GM12878 (cell line): Measurements from ENCODE around the gene PSMB4. TPM values are rescaled to one million over a fixed set of nuclear protein-coding genes. Genes with fewer than 3 reads are reported as not detected.

Experiments
- ATAC-seq: fragments of 200-7000 bp; cut with Tn5 transposase; 3 replicates; pipeline ENCODE4 v1.9.1; 2020; ENCODE audit warnings: mild to moderate bottlenecking, moderate library complexity
- BruUV-seq: library from RNA; stranded (reverse); fragments of 400-500 nt; replicated peaks from 2 replicates; lab custom pipeline; 2021; lab: Mats Ljungman, UMichigan
- CTCF ChIA-PET: fragments of 300-600 bp; sonication (Branson Sonifier 250); formaldehyde crosslinking; extraction: SDS; loops from one replicate; lab custom pipeline; 2021; ENCODE audit warnings: inconsistent platforms; lab: Yijun Ruan, JAX
- POLR2A ChIA-PET: fragments of 350-600 bp; formaldehyde crosslinking; extraction: SDS; loops from one replicate; lab custom pipeline; 2021; ENCODE audit warnings: inconsistent platforms; lab: Charles Lee
- RAD21 ChIA-PET: fragments of 300-600 bp; sonication (Branson Sonifier 250); formaldehyde crosslinking; loops from one replicate; lab custom pipeline; 2023; ENCODE audit warnings: antibody characterized with exemption; ENCODE audit not compliant: unreplicated experiment; lab: Charles Lee
- SMC1A ChIA-PET: fragments of 300-600 bp; sonication (Branson Sonifier 250); formaldehyde crosslinking; loops from one replicate; lab custom pipeline; 2023; ENCODE audit not compliant: unreplicated experiment, uncharacterized antibody; lab: Charles Lee
- DNase-seq: peaks from one replicate; pipeline ENCODE4 v3.0.0-alpha.2; 2011; ENCODE audit warnings: low read depth, low spot score
- FAIRE-seq: peaks from 3 replicates; lab custom pipeline; 2011; peaks lifted over from hg19 to GRCh38; lab: Jason Lieb, UNC
- H2AFZ ChIP-seq: 2 replicates; pipeline ENCODE4 v1.6.0; 2011; ENCODE audit warnings: low read depth, low read length, control low read depth; ENCODE audit not compliant: control insufficient read depth
- H3K27ac ChIP-seq: 2 replicates; pipeline ENCODE4 v1.5.1; 2011; ENCODE audit warnings: control low read depth; ENCODE audit not compliant: control insufficient read depth, insufficient read depth
- H3K27me3 ChIP-seq, 2 experiments: replicated peaks in 1 of 2; 2 replicates each; pipeline versions ENCODE4 v1.6.0 to v1.6.1; 2011; ENCODE audit warnings: low read length in 1 of 2; ENCODE audit not compliant: control insufficient read depth in 2 of 2, insufficient read depth in 2 of 2
- H3K36me3 ChIP-seq, 2 experiments: 2 replicates each; pipeline ENCODE4 v1.5.1; 2011; ENCODE audit warnings: low read length in 1 of 2; ENCODE audit not compliant: control insufficient read depth in 2 of 2, insufficient read depth in 2 of 2
- H3K4me1 ChIP-seq: 2 replicates; pipeline ENCODE4 v1.6.1; 2011; ENCODE audit warnings: mild to moderate bottlenecking, low read length, moderate library complexity, mixed read lengths; ENCODE audit not compliant: control insufficient read depth, insufficient read depth
- H3K4me2 ChIP-seq: 2 replicates; pipeline ENCODE4 v1.6.0; 2011; ENCODE audit warnings: control low read depth; ENCODE audit not compliant: control insufficient read depth, insufficient read depth
- H3K4me3 ChIP-seq: fragments of 200-600 bp; sonication (generic); 2 replicates; pipeline ENCODE4 v1.5.1; 2016
- H3K79me2 ChIP-seq: 2 replicates; pipeline ENCODE4 v1.6.0; 2011; ENCODE audit warnings: low read length; ENCODE audit not compliant: control insufficient read depth, insufficient read depth
- H3K9ac ChIP-seq: 2 replicates; pipeline ENCODE4 v1.8.0; 2011; ENCODE audit warnings: low read length, control low read depth, mixed read lengths; ENCODE audit not compliant: control insufficient read depth, insufficient read depth
- H3K9me3 ChIP-seq: replicated peaks from 3 replicates; pipeline ENCODE4 v1.5.1; 2011; ENCODE audit warnings: mild to moderate bottlenecking, low read length; ENCODE audit not compliant: control insufficient read depth, insufficient read depth
- H4K20me1 ChIP-seq: 2 replicates; pipeline ENCODE4 v1.6.0; 2011; ENCODE audit not compliant: control insufficient read depth, insufficient read depth
- EGR1 ChIP-seq, 2 experiments: IDR thresholded peaks; 1 replicate in 1 of 2; 2 replicates in 1 of 2; pipeline ENCODE4 v1.6.1; 2011 to 2012; ENCODE audit warnings: low read depth in 2 of 2, low read length in 2 of 2, borderline replicate concordance in 1 of 2, mild to moderate bottlenecking in 1 of 2, moderate library complexity in 1 of 2
- ESRRA ChIP-seq: IDR thresholded peaks from 2 replicates; pipeline ENCODE4 v1.6.1; 2012; ENCODE audit warnings: mild to moderate bottlenecking, low read length, improper control_type of control experiment
- MYB ChIP-seq: fragments of 150-350 bp; IDR thresholded peaks from 2 replicates; pipeline ENCODE4 v1.6.1; 2014; ENCODE audit warnings: mild to moderate bottlenecking, low read depth, low read length, borderline replicate concordance
- NFYA ChIP-seq: IDR thresholded peaks from 2 replicates; pipeline ENCODE4 v1.6.1; 2011; ENCODE audit warnings: low read depth, mild to moderate bottlenecking, low read length, improper control_type of control experiment, borderline replicate concordance
- PML ChIP-seq: IDR thresholded peaks from 2 replicates; pipeline ENCODE4 v1.6.1; 2012; ENCODE audit warnings: low read length, inconsistent platforms
- SIN3A ChIP-seq: IDR thresholded peaks from 2 replicates; pipeline ENCODE4 v1.6.1; 2012; ENCODE audit warnings: low read depth, low read length, improper control_type of control experiment
- SMAD5 ChIP-seq: IDR thresholded peaks from 2 replicates; pipeline ENCODE4 v1.6.1; 2016; ENCODE audit warnings: antibody characterized with exemption, low read depth
- WRNIP1 ChIP-seq: IDR thresholded peaks from 2 replicates; pipeline ENCODE4 v1.6.1; 2011; ENCODE audit warnings: low read depth, low read length, improper control_type of control experiment, borderline replicate concordance
- WGBS: methylation state at CpG from one replicate; pipeline ENCODE4 v1.1.6; 2016; ENCODE audit warnings: low lambda C conversion rate; ENCODE audit not compliant: insufficient replicate concordance, insufficient coverage; ENCODE audit errors: missing lambda C conversion rate; 5-methylcytosine and 5-hydroxymethylcytosine counted together
- in situ Hi-C: fragments of 300-500 bp; cut with MboI; formaldehyde crosslinking; loops from 9 replicates; pipeline ENCODE4 v1.14.3; 2018; ENCODE audit warnings: mixed read lengths
- intact Hi-C: fragments of 100-400 bp; cut with micrococcal nuclease; formaldehyde crosslinking; loops from one replicate; pipeline ENCODE4 v1.14.2; 2022; ENCODE audit not compliant: unreplicated experiment
- polyA plus RNA-seq, 11 experiments: library from polyadenylated mRNA; depleted of rRNA in 4 of 11; unstranded in 6 of 11; stranded (reverse) in 5 of 11; fragments of >200 nt; fragmentation: Nextera tagmentation in 4 of 11; fragmentation: Illumina TruSeq in 1 of 11; extraction: Ambion mirVana in 4 of 11; extraction: Trizol in 1 of 11; gene quantifications; 1 replicate in 1 of 11; 2 replicates in 10 of 11; pipeline versions ENCODE4 v1.2.1 to v1.2.3, GENCODE V29; 2011 to 2016; ENCODE audit warnings: inconsistent platforms in 2 of 11, missing spikeins in 2 of 11, low read depth in 1 of 11
- total RNA-seq, 4 experiments: library from RNA; depleted of rRNA in 3 of 4; stranded (reverse); fragments of >200 nt in 3 of 4; fragmentation: Illumina TruSeq in 1 of 4; extraction: Trizol in 1 of 4; gene quantifications; 2 replicates each; pipeline versions ENCODE4 v1.2.1 to v1.2.3, GENCODE V29; 2013 to 2021
- TF ChIP-seq, protein P1 (sequence below): IDR thresholded peaks from 2 replicates; pipeline ENCODE4 v1.6.1; 2012; ENCODE audit warnings: low read depth, low read length, improper control_type of control experiment
- TF ChIP-seq, protein P2 (sequence below), 3 experiments: IDR thresholded peaks in 2 of 3; conservative IDR thresholded peaks in 1 of 3; 2 replicates each; pipeline ENCODE4 v1.5.1; 2011; ENCODE audit warnings: low read depth in 3 of 3, low read length in 3 of 3, mild to moderate bottlenecking in 3 of 3, control low read depth in 2 of 3, moderate library complexity in 2 of 3, inconsistent platforms in 1 of 3, mixed read lengths in 1 of 3; ENCODE audit not compliant: control insufficient read depth in 2 of 3, insufficient read depth in 1 of 3; ENCODE audit errors: extremely low read depth in 1 of 3
- TF ChIP-seq, protein P3 (sequence below): fragments of 450-650 bp; IDR thresholded peaks from 2 replicates; pipeline ENCODE4 v1.6.1; 2017; ENCODE audit warnings: mild to moderate bottlenecking, low read depth, inconsistent platforms; ENCODE audit not compliant: poor library complexity, severe bottlenecking
- TF ChIP-seq, protein P4 (sequence below): fragments of 450-650 bp; IDR thresholded peaks from 2 replicates; pipeline ENCODE4 v1.6.1; 2018; ENCODE audit warnings: mild to moderate bottlenecking, low read depth, moderate library complexity; ENCODE audit not compliant: partially characterized antibody

Gene PSMB4
- total and polyA plus RNA-seq, 10 of the 15 experiments (the other 5 are each of a cell fraction or from before 2014, with no cell fraction given): 278 to 610 (median 421) TPM

DNA sequence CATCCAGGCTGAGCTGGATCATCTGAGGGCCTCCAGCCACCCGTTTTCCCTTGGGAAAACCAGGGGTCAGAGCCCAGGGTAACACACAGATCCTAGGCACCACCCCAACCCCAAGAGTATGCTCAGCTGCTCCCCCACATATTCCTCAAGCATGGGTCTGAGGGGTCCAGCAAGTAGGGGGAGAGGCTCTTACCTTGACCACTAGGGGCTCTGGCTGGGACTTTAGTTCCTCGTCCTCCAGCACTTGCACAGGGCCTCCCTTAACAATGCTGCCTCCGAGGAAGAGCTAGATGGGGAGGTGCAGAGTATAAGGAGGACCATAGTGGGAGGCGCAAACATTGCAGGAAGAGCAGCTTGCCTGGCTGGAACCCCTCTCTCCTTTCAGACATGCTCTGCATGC lies 34.4 kb upstream of the PSMB4 start (continued):
- TF ChIP-seq ESRRA (no peak), WRNIP1 (no peak), SIN3A (no peak), PML (no peak)

DNA sequence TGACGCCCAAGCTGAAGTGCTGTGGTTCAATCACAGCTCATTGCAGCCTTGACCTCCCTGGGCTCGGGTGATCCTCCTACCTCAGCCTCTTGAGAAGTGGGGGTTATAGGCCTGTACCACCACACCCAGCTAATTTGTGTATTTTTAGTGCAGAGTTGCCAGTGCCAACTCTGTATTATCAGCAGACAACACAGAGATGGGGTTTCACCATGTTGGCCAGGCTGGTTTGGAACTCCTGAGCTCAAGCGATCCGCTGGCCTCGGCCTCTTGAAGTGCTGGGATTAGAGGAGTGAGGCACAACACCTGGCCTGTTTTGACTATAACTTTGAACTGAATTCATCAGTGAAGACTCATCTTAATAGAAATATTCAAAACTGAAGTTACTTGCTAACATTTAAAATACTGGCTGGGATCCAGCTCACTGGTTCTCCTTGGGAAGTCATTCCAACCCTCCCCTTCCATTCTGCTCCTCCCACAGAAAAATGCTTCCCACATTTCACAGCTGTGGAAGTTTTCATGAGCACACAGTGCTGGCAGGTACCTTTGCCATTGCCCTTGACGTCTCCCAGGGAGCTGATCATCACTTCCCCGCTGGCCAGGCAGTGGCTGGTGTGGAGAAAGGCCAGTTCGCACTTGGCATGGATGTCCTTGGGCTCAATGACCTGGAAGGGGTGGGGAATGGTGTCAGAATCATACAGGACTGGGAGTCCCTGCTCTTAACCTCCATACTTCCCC lies 31.5 kb upstream of the PSMB4 start:
- intact Hi-C loops (no loop called here), in situ Hi-C loops (no loop called here)
- Histone ChIP-seq H3K27me3 (no peaks in the 10 kb centered on the region), H3K36me3 (no peaks in the 10 kb centered on the region), H3K4me1 (no peaks in the 10 kb centered on the region), H2AFZ (no peak overlapping the region), H3K4me3 (no peak overlapping the region), H4K20me1 (no peaks in the 10 kb centered on the region), H3K79me2 (no peaks in the 10 kb centered on the region), H3K4me2 (no peak overlapping the region), H3K27ac (no peak overlapping the region), H3K9ac (no peak overlapping the region), H3K9me3 (no peaks in the 10 kb centered on the region; the same call in 1 of the 3 replicates)
- FAIRE-seq (no peak), ATAC-seq (no peak), DNase-seq (no peak)
- WGBS: 41% methylated on average over 8 of the region's 8 CpGs
- BruUV-seq: no TSS peak
- ChIA-PET CTCF (interaction anchor here (0.8 to 1.0 kb wide), 3 partner anchors 9 to 63 kb away, joined by 3 to 4 read pairs (median 3); no protein-coding TSS in a partner anchor), RAD21 (no interaction called here), POLR2A (interaction anchor here (0.9 kb wide), 1 partner anchor 13 kb away, joined by 3 read pairs; no protein-coding TSS in a partner anchor), SMC1A (interaction anchor here (1.1 kb wide), 1 partner anchor 10 kb away, joined by 3 read pairs; no protein-coding TSS in a partner anchor)
- TF ChIP-seq MYB (no peak), WRNIP1 (no peak), NFYA (no peak), SMAD5 (no peak), EGR1 (IDR thresholded peaks at IDR 0.05; ENCODE audit: borderline replicate concordance in 1 of 2, low read depth in 2 of 2, low read length in 2 of 2) (no peak)
- TF ChIP-seq, protein P1, sequence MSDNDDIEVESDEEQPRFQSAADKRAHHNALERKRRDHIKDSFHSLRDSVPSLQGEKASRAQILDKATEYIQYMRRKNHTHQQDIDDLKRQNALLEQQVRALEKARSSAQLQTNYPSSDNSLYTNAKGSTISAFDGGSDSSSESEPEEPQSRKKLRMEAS: no peak
- TF ChIP-seq, protein P2, sequence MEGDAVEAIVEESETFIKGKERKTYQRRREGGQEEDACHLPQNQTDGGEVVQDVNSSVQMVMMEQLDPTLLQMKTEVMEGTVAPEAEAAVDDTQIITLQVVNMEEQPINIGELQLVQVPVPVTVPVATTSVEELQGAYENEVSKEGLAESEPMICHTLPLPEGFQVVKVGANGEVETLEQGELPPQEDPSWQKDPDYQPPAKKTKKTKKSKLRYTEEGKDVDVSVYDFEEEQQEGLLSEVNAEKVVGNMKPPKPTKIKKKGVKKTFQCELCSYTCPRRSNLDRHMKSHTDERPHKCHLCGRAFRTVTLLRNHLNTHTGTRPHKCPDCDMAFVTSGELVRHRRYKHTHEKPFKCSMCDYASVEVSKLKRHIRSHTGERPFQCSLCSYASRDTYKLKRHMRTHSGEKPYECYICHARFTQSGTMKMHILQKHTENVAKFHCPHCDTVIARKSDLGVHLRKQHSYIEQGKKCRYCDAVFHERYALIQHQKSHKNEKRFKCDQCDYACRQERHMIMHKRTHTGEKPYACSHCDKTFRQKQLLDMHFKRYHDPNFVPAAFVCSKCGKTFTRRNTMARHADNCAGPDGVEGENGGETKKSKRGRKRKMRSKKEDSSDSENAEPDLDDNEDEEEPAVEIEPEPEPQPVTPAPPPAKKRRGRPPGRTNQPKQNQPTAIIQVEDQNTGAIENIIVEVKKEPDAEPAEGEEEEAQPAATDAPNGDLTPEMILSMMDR (IDR thresholded peaks at IDR 0.05 in 2 of 3, conservative IDR thresholded peaks at IDR 0.05 in 1 of 3; ENCODE audit: control insufficient read depth in 2 of 3, extremely low read depth in 1 of 3, insufficient read depth in 1 of 3, low read depth in 3 of 3, low read length in 3 of 3): no peak
- TF ChIP-seq, protein P3, sequence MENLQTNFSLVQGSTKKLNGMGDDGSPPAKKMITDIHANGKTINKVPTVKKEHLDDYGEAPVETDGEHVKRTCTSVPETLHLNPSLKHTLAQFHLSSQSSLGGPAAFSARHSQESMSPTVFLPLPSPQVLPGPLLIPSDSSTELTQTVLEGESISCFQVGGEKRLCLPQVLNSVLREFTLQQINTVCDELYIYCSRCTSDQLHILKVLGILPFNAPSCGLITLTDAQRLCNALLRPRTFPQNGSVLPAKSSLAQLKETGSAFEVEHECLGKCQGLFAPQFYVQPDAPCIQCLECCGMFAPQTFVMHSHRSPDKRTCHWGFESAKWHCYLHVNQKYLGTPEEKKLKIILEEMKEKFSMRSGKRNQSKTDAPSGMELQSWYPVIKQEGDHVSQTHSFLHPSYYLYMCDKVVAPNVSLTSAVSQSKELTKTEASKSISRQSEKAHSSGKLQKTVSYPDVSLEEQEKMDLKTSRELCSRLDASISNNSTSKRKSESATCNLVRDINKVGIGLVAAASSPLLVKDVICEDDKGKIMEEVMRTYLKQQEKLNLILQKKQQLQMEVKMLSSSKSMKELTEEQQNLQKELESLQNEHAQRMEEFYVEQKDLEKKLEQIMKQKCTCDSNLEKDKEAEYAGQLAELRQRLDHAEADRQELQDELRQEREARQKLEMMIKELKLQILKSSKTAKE: no peak
- TF ChIP-seq, protein P4, sequence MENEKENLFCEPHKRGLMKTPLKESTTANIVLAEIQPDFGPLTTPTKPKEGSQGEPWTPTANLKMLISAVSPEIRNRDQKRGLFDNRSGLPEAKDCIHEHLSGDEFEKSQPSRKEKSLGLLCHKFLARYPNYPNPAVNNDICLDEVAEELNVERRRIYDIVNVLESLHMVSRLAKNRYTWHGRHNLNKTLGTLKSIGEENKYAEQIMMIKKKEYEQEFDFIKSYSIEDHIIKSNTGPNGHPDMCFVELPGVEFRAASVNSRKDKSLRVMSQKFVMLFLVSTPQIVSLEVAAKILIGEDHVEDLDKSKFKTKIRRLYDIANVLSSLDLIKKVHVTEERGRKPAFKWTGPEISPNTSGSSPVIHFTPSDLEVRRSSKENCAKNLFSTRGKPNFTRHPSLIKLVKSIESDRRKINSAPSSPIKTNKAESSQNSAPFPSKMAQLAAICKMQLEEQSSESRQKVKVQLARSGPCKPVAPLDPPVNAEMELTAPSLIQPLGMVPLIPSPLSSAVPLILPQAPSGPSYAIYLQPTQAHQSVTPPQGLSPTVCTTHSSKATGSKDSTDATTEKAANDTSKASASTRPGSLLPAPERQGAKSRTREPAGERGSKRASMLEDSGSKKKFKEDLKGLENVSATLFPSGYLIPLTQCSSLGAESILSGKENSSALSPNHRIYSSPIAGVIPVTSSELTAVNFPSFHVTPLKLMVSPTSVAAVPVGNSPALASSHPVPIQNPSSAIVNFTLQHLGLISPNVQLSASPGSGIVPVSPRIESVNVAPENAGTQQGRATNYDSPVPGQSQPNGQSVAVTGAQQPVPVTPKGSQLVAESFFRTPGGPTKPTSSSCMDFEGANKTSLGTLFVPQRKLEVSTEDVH: no peak
